HG03103 (cell line): Measurements from ENCODE around the gene KRCC1.
"Not testable (repeated sequence)": the region's sequence is repeated elsewhere in the genome, so short reads cannot be mapped to it uniquely, and the experiment has no call there.

Source experiments
- ATAC-seq: cut with Tn5 transposase; IDR thresholded peaks from one replicate; pipeline ENCODE4 v1.9.1; 2021; ENCODE audit warnings: low read depth; ENCODE audit not compliant: unreplicated experiment

KRCC1 gene

DNA sequence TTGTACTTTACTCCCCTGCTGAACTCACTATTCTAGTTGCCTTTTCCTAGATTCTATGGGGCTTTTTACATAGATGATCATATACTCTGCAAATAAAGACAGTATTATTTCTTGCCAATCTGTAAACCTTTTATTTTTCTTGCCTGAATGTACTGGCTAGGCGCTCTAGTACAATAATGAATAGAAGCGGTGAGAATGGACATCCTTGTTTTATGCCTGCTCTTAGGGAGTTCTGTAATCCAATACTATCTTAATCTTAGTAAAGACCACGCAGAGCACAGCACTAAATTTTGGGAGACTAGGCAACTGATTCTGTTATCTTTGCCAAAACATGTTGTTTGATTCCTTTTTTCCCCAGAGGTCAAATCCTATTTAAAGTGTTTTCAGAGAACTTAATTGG lies 7.0 kb downstream of the KRCC1 start:
- no peak for ATAC-seq

DNA sequence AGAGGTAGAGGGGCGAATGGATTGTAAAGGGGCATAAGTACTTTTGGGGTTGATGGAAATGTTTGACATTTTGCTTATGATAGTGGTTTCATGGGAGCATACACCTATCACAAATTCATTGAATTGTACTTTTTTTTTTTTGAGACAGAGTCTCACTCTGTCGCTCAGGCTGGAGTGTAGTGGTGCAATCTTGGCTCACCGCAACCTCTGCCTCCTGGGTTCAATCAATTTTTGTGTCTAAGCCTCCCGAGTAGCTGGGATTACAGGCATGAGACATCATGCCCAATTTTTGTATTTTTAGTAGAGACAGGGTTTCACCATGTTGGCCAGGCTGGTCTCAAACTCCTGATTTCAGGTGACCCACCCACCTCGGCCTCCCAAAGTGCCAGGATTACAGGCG lies 10.0 kb downstream of the KRCC1 start:
- ATAC-seq, result not testable (repeated sequence)

DNA sequence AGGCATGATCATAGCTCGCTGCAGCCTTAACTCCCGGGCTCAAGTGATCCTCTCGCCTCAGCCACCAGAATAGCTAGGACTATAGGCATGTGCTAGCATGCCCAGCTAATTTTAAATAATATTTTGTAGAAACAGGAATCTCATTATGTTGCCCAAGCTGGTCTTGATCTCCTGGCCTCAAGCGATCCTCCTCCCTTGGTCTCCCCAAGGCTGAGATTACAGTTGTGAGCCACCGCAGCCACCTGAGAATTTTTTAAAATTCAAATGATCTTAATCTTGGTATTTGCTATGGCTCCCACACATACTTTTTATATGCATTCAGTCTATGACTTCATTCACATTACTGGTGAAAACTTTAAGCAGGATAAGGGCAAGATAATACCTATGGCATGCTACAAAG lies 13.1 kb downstream of the KRCC1 start:
- ATAC-seq, result no peak

DNA sequence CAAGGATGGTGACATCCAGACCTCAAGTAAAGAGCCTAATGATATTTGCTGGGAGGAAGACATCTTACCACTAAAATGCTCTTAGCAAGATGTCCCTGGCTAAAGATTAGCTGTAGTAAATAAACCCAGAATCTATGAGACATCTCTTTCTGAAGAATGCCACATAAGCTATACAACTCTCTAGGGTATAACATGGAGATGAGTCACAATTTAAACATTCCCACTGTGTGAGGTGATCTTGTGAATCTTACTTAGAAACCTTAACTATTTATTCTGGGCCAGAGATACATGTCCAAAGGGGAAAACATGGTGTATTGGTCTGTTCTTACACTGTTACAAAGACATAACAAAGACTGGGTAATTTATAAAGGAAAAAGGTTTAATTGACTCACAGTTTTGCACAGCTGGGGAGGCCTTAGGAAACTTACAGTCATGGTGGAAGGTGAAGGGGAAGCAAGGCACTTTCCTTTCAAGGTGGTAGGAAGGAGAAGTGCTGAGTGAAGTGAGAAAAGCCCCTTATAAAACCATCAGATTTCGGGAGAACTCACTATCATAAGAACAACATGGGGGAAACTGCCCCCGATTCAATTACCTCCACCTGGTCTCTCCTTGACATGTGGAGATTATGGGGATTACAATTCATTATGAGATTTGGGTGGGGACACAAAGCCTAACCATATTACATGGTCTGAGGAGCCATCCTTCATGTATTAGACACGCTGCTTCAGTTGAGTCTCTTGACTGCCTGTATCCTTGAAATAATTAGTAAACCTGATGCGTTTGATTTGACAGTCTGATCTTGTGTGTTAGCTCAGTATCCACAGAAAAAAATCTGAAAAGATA lies 17.1 kb downstream of the KRCC1 start:
- no peak for ATAC-seq

DNA sequence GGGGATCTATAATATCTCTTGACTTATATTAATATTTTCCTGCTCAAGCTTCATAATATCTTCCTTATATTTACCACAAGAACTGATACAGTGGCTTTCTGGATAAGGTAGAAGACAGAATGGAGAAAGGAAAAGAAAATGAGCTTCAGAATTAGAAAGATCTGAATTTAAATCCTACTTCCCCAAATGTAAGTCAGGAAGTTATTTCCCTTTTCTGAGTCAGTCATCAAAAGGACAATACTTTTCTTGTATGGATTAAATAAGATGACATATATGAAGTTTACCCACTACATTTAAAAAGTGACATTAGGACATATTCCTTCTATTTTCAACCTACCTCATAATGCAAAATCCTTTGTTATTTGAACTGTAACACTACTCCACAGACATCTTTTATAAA lies 19.0 kb downstream of the KRCC1 start:
- no peak for ATAC-seq

DNA sequence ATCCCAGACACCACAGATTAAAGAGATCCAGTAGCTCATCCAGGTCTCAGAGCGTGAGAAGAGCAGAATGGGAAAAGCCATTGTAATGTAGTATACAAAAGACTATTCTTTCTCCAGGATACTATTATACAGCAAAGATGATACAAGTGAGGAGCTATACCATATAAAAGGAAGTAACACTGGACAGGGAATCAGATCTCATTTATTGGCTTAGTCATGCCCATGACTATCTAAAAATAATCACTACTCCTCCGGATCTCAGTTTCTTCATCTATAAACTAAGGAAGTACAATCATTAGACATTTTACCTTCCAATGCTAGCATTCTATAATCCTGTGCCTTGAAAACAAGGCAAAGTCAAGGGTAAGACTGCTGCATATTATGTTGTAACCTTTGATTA lies 19.4 kb downstream of the KRCC1 start:
- ATAC-seq, result no peak

DNA sequence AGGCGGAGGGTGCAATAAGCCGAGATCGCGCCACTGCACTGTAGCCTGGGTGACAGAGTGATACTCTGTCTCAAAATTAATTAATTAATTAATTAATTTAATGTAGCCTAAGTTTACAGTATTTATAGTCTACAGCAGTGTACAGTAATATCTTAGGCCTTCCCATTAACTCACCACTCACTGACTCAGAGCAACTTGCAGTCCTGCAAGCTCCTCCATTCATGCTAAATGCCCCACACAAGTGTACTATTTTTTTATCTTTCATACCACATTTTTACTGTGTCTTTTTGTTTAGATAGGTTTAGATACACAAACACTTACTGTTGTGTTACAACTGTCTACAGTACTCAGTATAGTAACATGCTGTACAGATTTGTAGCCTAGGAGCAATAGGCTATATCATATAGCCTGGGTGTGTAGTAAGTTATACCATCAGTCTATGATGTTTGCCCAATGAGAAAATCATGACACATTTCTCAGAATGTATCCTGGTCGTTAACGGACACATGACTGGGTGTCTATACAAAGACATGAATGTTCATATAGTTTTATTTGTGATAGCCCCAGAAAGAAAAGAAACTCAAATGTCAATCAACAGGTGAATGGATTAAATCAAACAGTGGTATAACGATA lies 23.4 kb downstream of the KRCC1 start:
- no peak for ATAC-seq

DNA sequence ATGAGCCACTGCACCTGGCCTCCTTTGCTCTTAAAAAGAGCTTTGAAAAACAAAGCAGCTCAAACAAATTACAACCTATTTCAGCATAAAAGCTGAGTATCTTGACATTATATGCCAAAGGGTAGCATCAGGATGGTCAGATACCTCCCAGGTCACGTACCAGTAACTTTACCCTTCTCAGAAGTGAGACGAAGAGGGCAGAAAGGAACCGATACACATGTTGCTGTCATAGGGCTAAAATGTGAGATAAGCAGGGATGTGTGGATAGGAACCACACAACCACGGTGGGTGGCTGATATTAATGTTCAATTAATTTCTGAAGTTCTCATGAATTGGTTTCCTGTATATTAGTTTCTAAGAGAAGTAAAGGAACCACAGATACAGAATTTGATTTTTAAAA lies 26.7 kb downstream of the KRCC1 start:
- ATAC-seq, result no peak

DNA sequence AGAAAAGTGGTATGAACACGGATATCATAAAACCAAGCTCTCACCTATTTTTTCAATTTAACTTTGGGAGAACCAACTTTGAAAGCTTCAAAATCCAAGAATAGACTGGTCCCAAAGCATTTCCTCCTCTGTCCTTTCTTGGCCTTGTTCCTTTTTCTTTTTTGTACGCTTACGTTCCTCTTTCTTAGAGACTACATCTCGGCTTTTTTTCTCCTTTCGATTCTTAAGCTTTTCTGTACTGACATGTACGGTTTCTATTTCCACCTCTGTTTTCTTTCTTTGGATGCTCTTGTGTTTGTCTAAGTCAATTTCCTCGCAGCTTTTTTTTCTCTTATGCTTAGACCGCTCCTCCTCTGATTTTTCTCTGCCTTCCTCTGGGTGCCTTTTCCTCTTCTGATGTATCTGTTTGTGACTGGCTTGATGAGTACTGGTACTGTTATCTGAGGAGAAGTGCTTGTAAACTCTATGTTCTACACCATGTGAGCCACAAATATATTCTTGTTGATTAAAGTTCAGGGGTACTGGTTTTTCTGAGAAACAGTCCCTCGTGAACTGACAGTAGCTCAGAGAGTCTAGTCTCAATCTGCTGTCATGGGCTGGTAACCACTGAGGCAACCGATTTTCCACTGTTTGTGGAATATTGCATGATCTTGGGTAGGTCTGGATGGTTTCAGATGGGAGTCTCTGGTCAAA lies 27.7 kb downstream of the KRCC1 start:
- ATAC-seq, result no peak

DNA sequence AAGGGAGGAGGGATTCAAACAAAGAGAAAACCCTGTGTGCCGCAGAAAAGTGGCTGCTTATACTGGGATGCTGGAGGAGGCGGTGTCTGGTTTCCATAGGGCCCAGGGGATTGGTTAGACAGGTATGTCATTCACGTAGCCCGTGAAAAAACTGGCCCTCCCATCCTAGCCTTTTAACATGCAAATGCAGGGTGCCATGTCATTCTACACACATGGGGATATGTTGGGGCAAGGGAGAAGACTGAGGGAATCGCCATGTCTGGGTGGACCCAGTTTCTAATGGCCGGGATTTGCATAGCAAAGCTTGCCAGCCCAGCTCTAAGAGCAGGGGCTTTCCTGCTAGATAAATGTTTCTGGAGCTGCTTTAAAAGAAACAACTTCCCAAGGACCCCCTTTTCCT lies 31.1 kb downstream of the KRCC1 start:
- ATAC-seq, result no peak

DNA sequence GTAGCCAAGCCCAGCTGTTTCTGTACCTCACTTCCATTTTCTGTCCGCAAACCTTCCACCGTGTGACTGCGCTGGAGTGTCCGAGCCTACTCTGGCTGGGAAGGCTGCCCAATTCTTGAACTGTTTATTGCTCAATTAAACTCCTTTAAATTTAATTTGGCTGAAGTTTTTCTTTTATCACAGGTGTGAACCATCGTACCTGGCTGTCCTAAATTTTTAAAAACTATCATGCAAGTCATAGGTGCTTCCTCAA lies 33.0 kb downstream of the KRCC1 start:
- no peak for ATAC-seq

DNA sequence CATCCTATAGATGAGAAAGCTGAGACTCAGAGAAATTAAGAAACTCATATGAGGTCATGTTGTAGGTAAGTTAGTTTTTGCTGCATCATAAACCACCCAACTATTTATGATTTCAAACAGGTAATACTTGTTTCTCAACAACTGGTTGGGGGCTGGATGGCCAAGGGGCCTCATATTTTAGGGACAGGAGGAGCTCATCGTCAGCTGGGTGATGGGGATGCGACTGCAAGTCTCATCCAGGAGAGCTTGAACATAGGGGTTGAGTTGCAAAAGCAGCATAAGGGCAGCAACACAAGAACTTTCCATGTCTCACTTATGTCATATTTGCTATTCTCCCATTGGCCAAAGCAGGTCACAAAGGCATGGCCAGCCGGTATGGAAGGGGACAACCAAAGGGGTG lies 35.6 kb downstream of the KRCC1 start:
- ATAC-seq, result no peak

DNA sequence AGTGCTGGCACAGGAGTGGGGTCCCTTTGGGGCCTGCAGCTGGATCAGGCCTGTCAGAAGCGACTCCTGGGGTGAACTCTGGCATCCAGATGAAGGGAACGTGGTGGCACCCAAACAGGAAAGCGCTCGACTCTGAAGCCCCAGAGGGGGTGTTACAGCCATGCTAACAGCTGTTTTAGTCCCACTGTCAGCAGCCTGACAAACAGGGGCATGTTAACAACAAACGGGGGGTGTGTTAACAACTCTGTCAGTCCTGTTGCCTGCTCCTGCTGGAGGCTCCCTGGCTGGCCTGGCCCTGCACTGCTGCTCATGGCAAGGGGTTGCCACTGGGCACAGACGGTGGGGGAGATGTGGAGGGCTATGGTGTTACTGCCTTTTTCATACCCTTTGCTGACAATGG lies 36.7 kb downstream of the KRCC1 start:
- no peak for ATAC-seq

DNA sequence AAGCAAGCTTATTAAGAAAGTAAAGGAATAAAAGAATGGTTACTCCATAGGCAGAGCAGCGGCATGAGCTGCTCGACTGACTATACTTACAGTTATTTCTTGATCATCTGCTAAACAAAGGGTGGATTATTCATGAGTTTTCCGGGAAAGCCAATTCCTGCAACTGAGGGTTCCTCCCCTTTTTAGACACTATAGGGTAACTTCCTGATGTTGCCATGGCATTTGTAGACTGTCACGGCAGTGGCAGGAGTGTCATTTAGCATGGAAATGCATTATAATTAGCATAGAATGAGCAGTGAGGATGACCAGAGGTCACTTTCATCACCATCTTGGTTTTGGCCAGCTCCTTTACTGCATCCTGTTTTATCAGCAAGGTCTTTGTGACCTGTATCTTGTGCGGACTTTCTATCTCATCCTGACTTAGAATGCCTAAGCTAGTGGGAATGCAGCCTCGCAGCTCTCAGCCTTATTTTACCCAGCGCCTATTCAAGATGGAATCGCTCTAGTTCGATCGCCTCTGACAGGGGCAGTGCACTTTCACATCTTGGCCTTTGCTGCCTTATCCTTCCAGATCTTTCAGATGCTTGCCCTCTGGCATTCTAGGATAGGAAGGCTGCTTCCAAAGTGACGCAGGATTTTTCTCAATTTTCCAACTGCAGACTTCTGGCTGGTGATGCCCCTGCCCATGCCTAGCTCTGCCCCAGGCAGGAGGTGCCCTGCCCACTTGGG lies 37.3 kb downstream of the KRCC1 start:
- ATAC-seq, result not testable (repeated sequence)

DNA sequence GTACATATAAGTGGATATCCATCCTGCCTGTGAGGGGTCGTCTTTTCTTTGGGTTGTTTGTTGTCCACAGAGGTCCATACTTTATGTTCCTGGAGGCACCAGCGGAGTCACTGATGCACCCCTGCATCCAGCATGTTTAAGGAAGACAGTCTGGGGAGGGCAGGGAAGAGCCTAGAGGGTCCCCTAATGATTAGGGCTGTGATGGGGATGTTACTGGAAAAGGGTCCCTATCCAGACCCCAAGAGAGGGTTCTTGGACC lies 37.9 kb downstream of the KRCC1 start:
- ATAC-seq, result not testable (repeated sequence)

DNA sequence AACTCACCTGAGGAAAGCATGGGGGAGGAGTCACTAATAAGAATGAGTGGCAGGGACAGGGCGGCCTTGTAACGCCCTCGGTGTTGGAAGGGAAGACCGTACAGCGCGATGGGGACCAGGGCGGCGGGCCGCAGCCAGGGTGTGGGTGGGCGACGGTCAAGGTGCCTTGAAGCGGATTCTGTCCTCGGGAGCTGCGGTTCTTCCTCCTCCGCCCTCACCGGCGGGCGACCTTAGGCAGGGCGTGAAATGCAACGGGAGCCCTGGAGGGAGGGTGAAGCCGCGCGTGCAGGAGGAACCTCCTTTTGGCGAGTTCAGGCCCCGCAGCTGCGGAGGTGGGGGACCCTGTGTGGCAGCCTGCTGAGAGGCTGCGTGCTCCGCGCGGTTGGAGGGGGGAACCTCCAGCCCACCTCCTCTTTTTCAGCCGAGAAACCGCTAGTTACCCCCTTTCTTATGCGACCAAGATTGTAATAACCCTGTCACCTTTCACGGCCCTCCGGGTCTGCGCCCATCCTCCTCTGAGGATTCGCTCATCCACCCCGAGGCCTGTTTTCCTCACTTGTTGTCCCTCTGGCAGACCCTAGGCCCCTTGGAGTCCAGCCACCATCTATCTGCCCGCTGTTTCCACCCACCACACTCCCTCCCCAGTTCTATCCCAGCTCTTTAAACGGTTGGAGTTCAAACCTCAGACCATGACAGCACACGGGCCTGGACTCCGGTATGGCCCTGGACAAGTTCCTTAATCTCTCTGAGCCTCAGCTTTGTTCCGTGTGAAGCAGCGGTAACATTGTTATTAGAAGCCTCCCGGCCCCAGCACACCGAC lies 38.4 kb downstream of the KRCC1 start:
- peak; percentile 44 for ATAC-seq

DNA sequence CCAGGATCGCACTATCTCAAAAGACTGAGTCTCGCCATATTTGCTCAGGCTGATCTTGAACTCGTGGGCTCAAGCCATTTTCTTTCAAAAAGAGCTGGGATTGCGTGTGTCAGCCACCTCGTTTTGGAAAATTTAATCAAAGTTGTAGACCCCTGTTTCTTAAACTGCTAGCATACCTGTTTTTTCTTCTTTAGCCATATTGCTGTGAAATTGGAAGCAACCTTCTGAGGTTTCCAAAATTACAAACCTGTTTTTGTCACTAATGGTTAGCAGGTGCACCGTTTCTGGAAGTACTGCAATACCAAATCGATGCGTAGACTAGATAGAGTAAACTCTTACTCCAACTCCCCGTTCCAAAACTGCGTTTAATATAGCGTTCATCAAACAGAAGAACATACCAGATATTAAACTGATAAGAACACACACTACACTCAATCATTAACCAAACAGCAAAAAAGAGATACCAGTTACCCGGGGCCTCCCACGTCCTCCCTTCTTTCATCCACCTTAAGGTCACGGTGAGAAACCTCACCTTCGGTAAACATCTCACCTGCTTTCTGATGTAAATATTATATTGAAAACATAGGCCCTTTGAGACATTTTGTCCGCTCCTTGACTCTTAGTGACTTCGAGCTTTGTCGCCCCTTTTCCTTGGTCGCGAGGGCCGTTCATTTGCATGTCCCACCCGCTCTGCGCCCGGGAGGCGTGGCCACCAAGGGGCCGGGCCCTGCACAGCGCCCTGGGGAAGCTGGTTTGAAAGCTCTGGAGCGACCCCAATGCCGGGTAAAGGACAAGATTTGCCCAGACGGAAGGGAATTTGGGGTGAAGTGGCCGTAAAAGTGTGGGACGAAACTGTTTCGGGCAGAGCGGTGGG lies 39.3 kb downstream of the KRCC1 start, which contains the start of gene RNU2-63P:
TSS of gene RNU2-63P (minus strand) at position 462 of the 874 bp plus-strand sequence.
- peak; percentile 86 for ATAC-seq

DNA sequence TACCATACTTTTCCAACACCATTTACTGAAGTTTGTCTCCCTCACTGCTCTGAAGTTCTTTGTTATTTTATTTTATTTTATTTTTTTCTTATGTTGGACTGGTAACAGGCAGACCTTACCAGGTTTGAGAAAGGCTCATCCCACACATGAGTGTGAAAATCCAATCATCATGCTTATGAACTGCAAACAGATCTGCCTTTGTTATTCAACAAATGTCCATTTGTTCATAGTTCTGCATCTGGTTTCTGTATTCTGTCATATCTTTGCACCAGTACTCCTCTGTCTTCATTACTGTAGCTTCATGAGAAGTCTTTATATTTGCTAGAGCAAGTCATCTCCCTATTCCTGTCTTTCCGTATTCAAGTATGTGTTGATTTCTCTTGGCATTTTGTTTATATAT lies 44.6 kb downstream of the KRCC1 start:
- no peak for ATAC-seq

DNA sequence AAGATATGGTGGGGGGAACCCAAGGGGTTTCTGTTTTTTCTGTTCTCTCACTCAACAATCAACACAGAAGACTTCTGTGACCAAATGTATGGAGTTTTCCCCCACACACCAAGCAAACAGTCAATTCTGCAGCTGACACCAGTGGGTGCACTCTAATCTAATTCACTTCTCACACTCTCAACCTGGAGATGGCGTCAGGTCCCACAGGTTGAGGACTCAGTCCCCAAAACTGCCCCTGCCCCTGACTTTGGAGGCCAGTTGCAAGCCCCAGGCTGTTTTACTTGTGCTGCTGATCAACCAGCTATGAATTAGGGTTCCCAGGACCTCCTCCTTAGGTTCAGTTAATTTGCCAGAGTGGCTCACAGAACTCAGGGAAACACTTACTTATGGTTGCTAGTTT lies 45.4 kb downstream of the KRCC1 start:
- ATAC-seq, result no peak
